Measurements from ENCODE around the gene CDYL.
"Not testable (repeated sequence)": the region's sequence is repeated elsewhere in the genome, so short reads cannot be mapped to it uniquely, and the experiment has no call there.

The CDYL gene

GRCh38 chr6:4829089-4829488 lies 52.9 kb downstream of the CDYL start:
- H2AK5ac ChIP-seq (ENCODE audit: low read depth, low read length), result no peak overlapping the region
- no peak overlapping the region for H2AFZ ChIP-seq (ENCODE audit: low read length)
- peaks cover 2% of the 10 kb centered on the region for H3K79me1 ChIP-seq (ENCODE audit: low read depth, low read length)
- no peak overlapping the region for H2BK15ac ChIP-seq (ENCODE audit: low read length)
- H4K8ac ChIP-seq (ENCODE audit: low read depth, low read length), result no peak overlapping the region
- no peak overlapping the region for H2BK5ac ChIP-seq (ENCODE audit: low read length)
- H3K36me3 ChIP-seq (replicated peaks in 1 of 2; ENCODE audit: control insufficient read depth in 2 of 2, insufficient read depth in 2 of 2, low read length in 2 of 2), result no peaks in the 10 kb centered on the region
- no peak overlapping the region for H3K23ac ChIP-seq (ENCODE audit: low read depth, low read length, poor library complexity)
- no peak overlapping the region for H3K9ac ChIP-seq (ENCODE audit: low read depth, low read length, poor library complexity)
- H2BK120ac ChIP-seq (ENCODE audit: low read depth, low read length), result no peak overlapping the region
- H3K4me2 ChIP-seq (ENCODE audit: insufficient read depth, low read length, poor library complexity, severe bottlenecking), result no peak overlapping the region
- H2BK12ac ChIP-seq (ENCODE audit: low read length), result no peak overlapping the region
- no peak overlapping the region for H4K91ac ChIP-seq (ENCODE audit: low read depth, low read length, poor library complexity)
- H3K9me3 ChIP-seq (replicated peaks in 1 of 2; ENCODE audit: control insufficient read depth in 2 of 2, insufficient read depth in 1 of 2, low read depth in 1 of 2, low read length in 2 of 2), result peaks cover 10 to 12% of the 10 kb centered on the region in 2 donors
- no peak overlapping the region for H3K4ac ChIP-seq (ENCODE audit: low read length)
- no peak overlapping the region for H3K14ac ChIP-seq (ENCODE audit: low read length)
- no peak overlapping the region for H3K4me3 ChIP-seq (ENCODE audit: low read length in 2 of 2)
- no peaks in the 10 kb centered on the region for H3K4me1 ChIP-seq (ENCODE audit: control insufficient read depth in 2 of 2, insufficient read depth in 1 of 2, low read depth in 1 of 2, low read length in 2 of 2)
- no peak overlapping the region for H3K27ac ChIP-seq (replicated peaks; ENCODE audit: low read length)
- DNase-seq (ENCODE audit: low spot score), result no peak
- no peak overlapping the region for H3K18ac ChIP-seq (ENCODE audit: low read length)
- no peaks in the 10 kb centered on the region for H3K27me3 ChIP-seq (ENCODE audit: control insufficient read depth in 3 of 3, insufficient read depth in 3 of 3, low read depth in 1 of 3, low read length in 3 of 3)

- not testable (repeated sequence) for H3K4me2 ChIP-seq (ENCODE audit: insufficient read depth, low read length, poor library complexity, severe bottlenecking); H2BK15ac ChIP-seq (ENCODE audit: low read length); H3K18ac ChIP-seq (ENCODE audit: low read length); H2BK5ac ChIP-seq (ENCODE audit: low read length); H3K23ac ChIP-seq (ENCODE audit: low read depth, low read length, poor library complexity); H3K27ac ChIP-seq (replicated peaks; ENCODE audit: low read length); H4K91ac ChIP-seq (ENCODE audit: low read depth, low read length, poor library complexity); H2BK12ac ChIP-seq (ENCODE audit: low read length); H3K27me3 ChIP-seq (ENCODE audit: control insufficient read depth in 3 of 3, insufficient read depth in 3 of 3, low read depth in 1 of 3, low read length in 3 of 3); DNase-seq (ENCODE audit: low spot score); H3K4me1 ChIP-seq (ENCODE audit: control insufficient read depth in 2 of 2, insufficient read depth in 1 of 2, low read depth in 1 of 2, low read length in 2 of 2); H2AK5ac ChIP-seq (ENCODE audit: low read depth, low read length); H4K8ac ChIP-seq (ENCODE audit: low read depth, low read length); H2AFZ ChIP-seq (ENCODE audit: low read length); H3K9ac ChIP-seq (ENCODE audit: low read depth, low read length, poor library complexity); H3K4ac ChIP-seq (ENCODE audit: low read length); H3K36me3 ChIP-seq (replicated peaks in 1 of 2; ENCODE audit: control insufficient read depth in 2 of 2, insufficient read depth in 2 of 2, low read length in 2 of 2); H2BK120ac ChIP-seq (ENCODE audit: low read depth, low read length); H3K14ac ChIP-seq (ENCODE audit: low read length); H3K79me1 ChIP-seq (ENCODE audit: low read depth, low read length); H3K9me3 ChIP-seq (replicated peaks in 1 of 2; ENCODE audit: control insufficient read depth in 2 of 2, insufficient read depth in 1 of 2, low read depth in 1 of 2, low read length in 2 of 2); H3K4me3 ChIP-seq (ENCODE audit: low read length in 2 of 2)
- WGBS, 2 donors (ENCODE audit: extremely low coverage in 2 of 2, insufficient read length in 2 of 2, insufficient replicate concordance in 1 of 2), result no CpG with 5 or more reads among the region's 13 CpGs
Measured at GRCh38 chr6:4835540-4835939, 59.3 kb downstream of the CDYL start.

GRCh38 chr6:4840169-4840568 lies 64.0 kb downstream of the CDYL start:
- Histone ChIP-seq H2BK5ac (ENCODE audit: low read length) (no peak overlapping the region), H3K4me2 (ENCODE audit: insufficient read depth, low read length, poor library complexity, severe bottlenecking) (no peak overlapping the region), H2BK120ac (ENCODE audit: low read depth, low read length) (no peak overlapping the region), H2AK5ac (ENCODE audit: low read depth, low read length) (no peak overlapping the region), H2BK12ac (ENCODE audit: low read length) (no peak overlapping the region), H3K9ac (ENCODE audit: low read depth, low read length, poor library complexity) (no peak overlapping the region), H3K9me3 (replicated peaks in 1 of 2; ENCODE audit: control insufficient read depth in 2 of 2, insufficient read depth in 1 of 2, low read depth in 1 of 2, low read length in 2 of 2) (peaks cover 9 to 33% of the 10 kb centered on the region in 2 donors), H4K91ac (ENCODE audit: low read depth, low read length, poor library complexity) (no peak overlapping the region), H2AFZ (ENCODE audit: low read length) (no peak overlapping the region), H3K4me1 (ENCODE audit: control insufficient read depth in 2 of 2, insufficient read depth in 1 of 2, low read depth in 1 of 2, low read length in 2 of 2) (no peaks in the 10 kb centered on the region), H3K14ac (ENCODE audit: low read length) (no peak overlapping the region), H3K18ac (ENCODE audit: low read length) (no peak overlapping the region), H2BK15ac (ENCODE audit: low read length) (no peak overlapping the region), H3K36me3 (replicated peaks in 1 of 2; ENCODE audit: control insufficient read depth in 2 of 2, insufficient read depth in 2 of 2, low read length in 2 of 2) (no peaks in the 10 kb centered on the region), H3K79me1 (ENCODE audit: low read depth, low read length) (peaks cover 2% of the 10 kb centered on the region), H3K27ac (replicated peaks; ENCODE audit: low read length) (no peak overlapping the region), H3K23ac (ENCODE audit: low read depth, low read length, poor library complexity) (no peak overlapping the region), H3K4me3 (ENCODE audit: low read length in 2 of 2) (no peak overlapping the region), H4K8ac (ENCODE audit: low read depth, low read length) (no peak overlapping the region), H3K27me3 (ENCODE audit: control insufficient read depth in 3 of 3, insufficient read depth in 3 of 3, low read depth in 1 of 3, low read length in 3 of 3) (no peaks in the 10 kb centered on the region), H3K4ac (ENCODE audit: low read length) (no peak overlapping the region)
- DNase-seq (ENCODE audit: low spot score), result no peak
- no CpG with 5 or more reads among the region's 3 CpGs for WGBS, 2 donors (ENCODE audit: extremely low coverage in 2 of 2, insufficient read length in 2 of 2, insufficient replicate concordance in 1 of 2)

DNA sequence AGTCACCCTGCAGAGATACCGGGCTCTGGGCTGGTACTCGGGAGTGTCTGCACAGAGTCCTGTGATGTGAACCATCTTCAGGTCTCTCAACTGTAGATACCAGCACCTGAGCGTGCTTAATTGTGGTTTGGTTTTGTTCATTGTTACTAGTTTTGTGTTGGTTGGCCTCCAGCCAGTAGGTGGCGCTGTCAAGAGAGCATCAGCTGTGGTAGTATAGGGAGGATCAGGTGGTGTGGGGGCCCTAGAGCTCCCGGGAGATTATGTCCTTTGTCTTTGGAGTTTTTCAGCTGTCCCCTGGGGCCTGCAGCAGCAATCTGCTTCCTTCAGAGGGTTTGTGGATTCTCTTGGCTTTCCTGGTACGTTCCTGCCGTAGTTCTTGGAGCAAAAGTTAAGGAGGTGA lies 67.9 kb downstream of the CDYL start:
- no peak overlapping the region for H2AFZ ChIP-seq (ENCODE audit: low read length)
- H2AK5ac ChIP-seq (ENCODE audit: low read depth, low read length), result no peak overlapping the region
- no peak overlapping the region for H3K27ac ChIP-seq (replicated peaks; ENCODE audit: low read length)
- peaks cover 2% of the 10 kb centered on the region for H3K79me1 ChIP-seq (ENCODE audit: low read depth, low read length)
- H4K8ac ChIP-seq (ENCODE audit: low read depth, low read length), result no peak overlapping the region
- no peaks in the 10 kb centered on the region for H3K27me3 ChIP-seq (ENCODE audit: control insufficient read depth in 3 of 3, insufficient read depth in 3 of 3, low read depth in 1 of 3, low read length in 3 of 3)
- no peak overlapping the region for H2BK15ac ChIP-seq (ENCODE audit: low read length)
- H2BK12ac ChIP-seq (ENCODE audit: low read length), result no peak overlapping the region
- H2BK120ac ChIP-seq (ENCODE audit: low read depth, low read length), result no peak overlapping the region
- H3K14ac ChIP-seq (ENCODE audit: low read length), result no peak overlapping the region
- H3K9ac ChIP-seq (ENCODE audit: low read depth, low read length, poor library complexity), result no peak overlapping the region
- H3K36me3 ChIP-seq (replicated peaks in 1 of 2; ENCODE audit: control insufficient read depth in 2 of 2, insufficient read depth in 2 of 2, low read length in 2 of 2), result no peaks in the 10 kb centered on the region
- no peak overlapping the region for H3K23ac ChIP-seq (ENCODE audit: low read depth, low read length, poor library complexity)
- H3K18ac ChIP-seq (ENCODE audit: low read length), result no peak overlapping the region
- H3K4me3 ChIP-seq (ENCODE audit: low read length in 2 of 2), result no peak overlapping the region
- H3K4me1 ChIP-seq (ENCODE audit: control insufficient read depth in 2 of 2, insufficient read depth in 1 of 2, low read depth in 1 of 2, low read length in 2 of 2), result peaks cover 0 to 3% of the 10 kb centered on the region in 2 donors
- no peak for DNase-seq (ENCODE audit: low spot score)
- H4K91ac ChIP-seq (ENCODE audit: low read depth, low read length, poor library complexity), result no peak overlapping the region
- no peak overlapping the region for H2BK5ac ChIP-seq (ENCODE audit: low read length)
- H3K4me2 ChIP-seq (ENCODE audit: insufficient read depth, low read length, poor library complexity, severe bottlenecking), result no peak overlapping the region
- no CpG with 5 or more reads among the region's 7 CpGs for WGBS, 2 donors (ENCODE audit: extremely low coverage in 2 of 2, insufficient read length in 2 of 2, insufficient replicate concordance in 1 of 2)
- no peak overlapping the region for H3K4ac ChIP-seq (ENCODE audit: low read length)
- H3K9me3 ChIP-seq (replicated peaks in 1 of 2; ENCODE audit: control insufficient read depth in 2 of 2, insufficient read depth in 1 of 2, low read depth in 1 of 2, low read length in 2 of 2), result peaks cover 9 to 38% of the 10 kb centered on the region in 2 donors

All from neuronal stem cell (in vitro differentiated cells).